WTC11 (cell line): Measurements from ENCODE around the gene CNTNAP5. TPM values are rescaled to one million over a fixed set of nuclear protein-coding genes. Genes with fewer than 3 reads are reported as not detected.

ENCODE experiments used
- ATAC-seq: fragments of 200-7000 bp; cut with Tn5 transposase; 2 replicates; pipeline ENCODE4 v1.10.0; 2021; ENCODE audit warnings: mild to moderate bottlenecking, moderate library complexity
- CTCF ChIA-PET: fragments of 300-600 bp; sonication (Branson Sonifier 250); formaldehyde crosslinking; loops from one replicate; lab custom pipeline; 2021; ENCODE audit warnings: antibody characterized with exemption; lab: Charles Lee
- POLR2A ChIA-PET: fragments of 350-600 bp; sonication (Branson Sonifier 250); formaldehyde crosslinking; loops from one replicate; lab custom pipeline; 2021; ENCODE audit warnings: antibody characterized with exemption; lab: Charles Lee
- DNase-seq: peaks from one replicate; pipeline ENCODE4 v3.0.0; 2021; ENCODE audit warnings: low spot score
- H3K27ac Mint-ChIP-seq: 2 replicates; pipeline ENCODE4 v1.8.0; 2021; ENCODE audit warnings: mixed read lengths
- H3K27me3 Mint-ChIP-seq: 2 replicates; pipeline ENCODE4 v1.8.0; 2021; ENCODE audit warnings: low read depth, mild to moderate bottlenecking, moderate library complexity, mixed read lengths
- H3K36me3 Mint-ChIP-seq: 2 replicates; pipeline ENCODE4 v1.8.0; 2021; ENCODE audit warnings: mixed read lengths
- H3K4me1 Mint-ChIP-seq: 2 replicates; pipeline ENCODE4 v1.8.0; 2022; ENCODE audit warnings: mixed read lengths
- H3K4me3 Mint-ChIP-seq: 2 replicates; pipeline ENCODE4 v1.8.0; 2021; ENCODE audit warnings: mild to moderate bottlenecking, moderate library complexity, mixed read lengths
- H3K9me3 Mint-ChIP-seq: 2 replicates; pipeline ENCODE4 v1.8.0; 2021; ENCODE audit warnings: mixed read lengths
- AR ChIP-seq: fragments of 250-450 bp; sonication (Bioruptor Pico); IDR thresholded peaks from 2 replicates; pipeline ENCODE4 v1.9.0; 2021; ENCODE audit warnings: mild to moderate bottlenecking
- ARID4B ChIP-seq: sonication (generic); formaldehyde crosslinking; IDR thresholded peaks from 2 replicates; pipeline ENCODE4 v1.8.0; 2023; ENCODE audit warnings: missing genetic modification reagents, mild to moderate bottlenecking, borderline replicate concordance
- ATF1 ChIP-seq: sonication (generic); formaldehyde crosslinking; IDR thresholded peaks from 2 replicates; pipeline ENCODE4 v1.8.1; 2023; ENCODE audit warnings: mild to moderate bottlenecking, moderate library complexity, missing genetic modification reagents
- ATF2 ChIP-seq: sonication (generic); formaldehyde crosslinking; IDR thresholded peaks from 2 replicates; pipeline ENCODE4 v1.8.1; 2022; ENCODE audit warnings: low read depth, missing genetic modification reagents, borderline replicate concordance
- CREB1 ChIP-seq: sonication (generic); formaldehyde crosslinking; IDR thresholded peaks from 2 replicates; pipeline ENCODE4 v1.8.0; 2023; ENCODE audit warnings: mild to moderate bottlenecking, missing genetic modification reagents
- MYBL2 ChIP-seq: sonication (generic); formaldehyde crosslinking; IDR thresholded peaks from 2 replicates; pipeline ENCODE4 v1.8.1; 2023; ENCODE audit warnings: mild to moderate bottlenecking, moderate library complexity, missing genetic modification reagents
- NFATC4 ChIP-seq: fragments of 250-450 bp; sonication (Bioruptor Pico); IDR thresholded peaks from 2 replicates; pipeline ENCODE4 v1.9.0; 2021; ENCODE audit warnings: mild to moderate bottlenecking
- SMAD4 ChIP-seq: sonication (generic); formaldehyde crosslinking; IDR thresholded peaks from 2 replicates; pipeline ENCODE4 v1.8.0; 2022; ENCODE audit warnings: mild to moderate bottlenecking, missing genetic modification reagents
- ZNF232 ChIP-seq: sonication (generic); formaldehyde crosslinking; IDR thresholded peaks from 2 replicates; pipeline ENCODE4 v1.8.0; 2022; ENCODE audit warnings: mild to moderate bottlenecking, missing genetic modification reagents
- ZNF425 ChIP-seq: fragments of 250-450 bp; sonication (Bioruptor Pico); conservative IDR thresholded peaks from 2 replicates; pipeline ENCODE4 v1.9.0; 2021; ENCODE audit warnings: mild to moderate bottlenecking
- ZNF512 ChIP-seq: sonication (generic); formaldehyde crosslinking; IDR thresholded peaks from 2 replicates; pipeline ENCODE4 v1.8.1; 2022; ENCODE audit warnings: missing genetic modification reagents, borderline replicate concordance
- total RNA-seq: library from RNA; stranded (reverse); gene quantifications from 3 replicates; pipeline ENCODE4 v1.2.3, GENCODE V29; 2021

Gene CNTNAP5
- total RNA-seq, 1 experiment from 2014 or later = 0.22 TPM

- ChIA-PET POLR2A (no interaction called here), CTCF (no interaction called here)
- ATAC-seq (no peak), DNase-seq (no peak)
- peaks cover 12% of the 10 kb centered on the region for H3K9me3 Mint-ChIP-seq
- H3K36me3 Mint-ChIP-seq = peaks cover 4% of the 10 kb centered on the region; the same call in 1 of the 2 replicates
- no peak overlapping the region for H3K27ac Mint-ChIP-seq
- peaks cover 6% of the 10 kb centered on the region for H3K4me1 Mint-ChIP-seq
- no peaks in the 10 kb centered on the region for H3K27me3 Mint-ChIP-seq
- H3K4me3 Mint-ChIP-seq = no peak overlapping the region
- TF ChIP-seq NFATC4 (no peak), ATF2 (CRISPR knock-in tag) (no peak)
- TF ChIP-seq, all 79 proteins: peak for 0
Measured at GRCh38 chr2:124296470-124296869, 271.4 kb downstream of the CNTNAP5 start.

- DNase-seq (no peak), ATAC-seq (no peak)
- POLR2A ChIA-PET = no interaction called here
- Mint-ChIP-seq H3K4me1 (no peaks in the 10 kb centered on the region), H3K36me3 (peaks cover 8% of the 10 kb centered on the region; the same call in 1 of the 2 replicates), H3K27ac (no peak overlapping the region), H3K9me3 (peaks cover 22% of the 10 kb centered on the region), H3K4me3 (no peak overlapping the region), H3K27me3 (no peaks in the 10 kb centered on the region)
- CTCF ChIA-PET = no interaction called here
- TF ChIP-seq ATF1 (CRISPR knock-in tag) = no peak
- TF ChIP-seq ZNF425 = no peak
- no peak for TF ChIP-seq ZNF232 (CRISPR knock-in tag)
- no peak for TF ChIP-seq ARID4B (CRISPR knock-in tag)
- no peak for TF ChIP-seq CREB1 (CRISPR knock-in tag)
- TF ChIP-seq SMAD4 (CRISPR knock-in tag) = no peak
- no peak for TF ChIP-seq MYBL2
- TF ChIP-seq AR (CRISPR knock-in tag) = no peak
- no peak for TF ChIP-seq ZNF512 (CRISPR knock-in tag)
Measured at GRCh38 chr2:124301915-124302314, 276.8 kb downstream of the CNTNAP5 start.
